Stimulated activated CD8-positive, alpha-beta memory T cell treated with anti-CD3 and anti-CD28 coated beads, Interleukin-4, amount 100 ng/mL, for 48 hours (primary cell): ENCODE results near the gene DPP6.

Experiments
- DNase-seq: peaks from one replicate; pipeline ENCODE4 v3.0.0-alpha.2; 2020

DPP6 gene

GRCh38 chr7:154475864-154476263 lies 423.7 kb downstream of the DPP6 start:
- DNase-seq: no peak

- DNase-seq: no peak
Observed at GRCh38 chr7:154480817-154481216, 428.6 kb downstream of the DPP6 start.

- no peak for DNase-seq
Observed at GRCh38 chr7:154482863-154483262, 430.7 kb downstream of the DPP6 start.

GRCh38 chr7:154484406-154484805 lies 432.2 kb downstream of the DPP6 start:
- DNase-seq: no peak

- no peak for DNase-seq
Observed at GRCh38 chr7:154484943-154485342, 432.7 kb downstream of the DPP6 start.

GRCh38 chr7:154489897-154490296 lies 437.7 kb downstream of the DPP6 start:
- DNase-seq: no peak

- no peak for DNase-seq
Observed at GRCh38 chr7:154493594-154493993, 441.4 kb downstream of the DPP6 start.

GRCh38 chr7:154497751-154498150 lies 445.6 kb downstream of the DPP6 start:
- no peak for DNase-seq

- DNase-seq: no peak
Observed at GRCh38 chr7:154503962-154504550, 451.9 kb downstream of the DPP6 start.

- DNase-seq: no peak
Observed at GRCh38 chr7:154504918-154505317, 452.7 kb downstream of the DPP6 start.

- DNase-seq: no peak
Observed at GRCh38 chr7:154505362-154505761, 453.2 kb downstream of the DPP6 start.

GRCh38 chr7:154509192-154509591 lies 457.0 kb downstream of the DPP6 start:
- DNase-seq: no peak

- DNase-seq: no peak
Observed at GRCh38 chr7:154512121-154512833, 460.1 kb downstream of the DPP6 start.

- DNase-seq: no peak
Observed at GRCh38 chr7:154517768-154518167, 465.6 kb downstream of the DPP6 start.

- no peak for DNase-seq
Observed at GRCh38 chr7:154519229-154519628, 467.0 kb downstream of the DPP6 start.

GRCh38 chr7:154530136-154530535 lies 477.9 kb downstream of the DPP6 start:
- no peak for DNase-seq

- DNase-seq: no peak
Observed at GRCh38 chr7:154532771-154533170, 480.6 kb downstream of the DPP6 start.

GRCh38 chr7:154540596-154540995 lies 488.4 kb downstream of the DPP6 start:
- no peak for DNase-seq

- DNase-seq: no peak
Observed at GRCh38 chr7:154541606-154542005, 489.4 kb downstream of the DPP6 start.

GRCh38 chr7:154546946-154547587 lies 494.9 kb downstream of the DPP6 start:
- DNase-seq: no peak

GRCh38 chr7:154553711-154554265 lies 501.6 kb downstream of the DPP6 start:
- no peak for DNase-seq

- no peak for DNase-seq
Observed at GRCh38 chr7:154559454-154559853, 507.3 kb downstream of the DPP6 start.

GRCh38 chr7:154564676-154565075 lies 512.5 kb downstream of the DPP6 start:
- no peak for DNase-seq

- no peak for DNase-seq
Observed at GRCh38 chr7:154566877-154567276, 514.7 kb downstream of the DPP6 start.
